Loucy (cell line): Measurements from ENCODE around the gene ATP8B2.

Experiments used
- CTCF ChIP-seq: fragments of 200-600 bp; sonication (generic); conservative IDR thresholded peaks from 2 replicates; pipeline ENCODE4 v1.5.1; 2014; ENCODE audit warnings: mild to moderate bottlenecking, antibody characterized with exemption, low read length
- EZH2phosphoT487 ChIP-seq: fragments of 200-600 bp; IDR thresholded peaks from 2 replicates; pipeline ENCODE4 v1.6.1; 2018; ENCODE audit warnings: antibody characterized with exemption, mild to moderate bottlenecking, moderate library complexity, borderline replicate concordance

GRCh38 chr1:154337253-154337894, 12.0 kb downstream of the ATP8B2 start:
- TF ChIP-seq CTCF (no peak), EZH2phosphoT487 (no peak)
